Thoracic aorta endothelial cell (primary cell): ENCODE data around the gene FOXJ3. TPM values are rescaled to one million over a fixed set of nuclear protein-coding genes. Genes with fewer than 3 reads are reported as not detected.

Source experiments
- total RNA-seq: library from RNA; depleted of rRNA; stranded (reverse); fragments of >200 nt; gene quantifications from 2 replicates; pipeline ENCODE4 v1.2.3, GENCODE V29; 2012

Gene FOXJ3
- total RNA-seq: 41.2 and 57.2 TPM in 2 replicates

GRCh38 chr1:42335050-42335808 lies at the start of gene FOXJ3:
TSS of gene FOXJ3 (minus strand) at chr1:42335235. CDS start at chr1:42311093, 24,142 bp downstream.

DNA sequence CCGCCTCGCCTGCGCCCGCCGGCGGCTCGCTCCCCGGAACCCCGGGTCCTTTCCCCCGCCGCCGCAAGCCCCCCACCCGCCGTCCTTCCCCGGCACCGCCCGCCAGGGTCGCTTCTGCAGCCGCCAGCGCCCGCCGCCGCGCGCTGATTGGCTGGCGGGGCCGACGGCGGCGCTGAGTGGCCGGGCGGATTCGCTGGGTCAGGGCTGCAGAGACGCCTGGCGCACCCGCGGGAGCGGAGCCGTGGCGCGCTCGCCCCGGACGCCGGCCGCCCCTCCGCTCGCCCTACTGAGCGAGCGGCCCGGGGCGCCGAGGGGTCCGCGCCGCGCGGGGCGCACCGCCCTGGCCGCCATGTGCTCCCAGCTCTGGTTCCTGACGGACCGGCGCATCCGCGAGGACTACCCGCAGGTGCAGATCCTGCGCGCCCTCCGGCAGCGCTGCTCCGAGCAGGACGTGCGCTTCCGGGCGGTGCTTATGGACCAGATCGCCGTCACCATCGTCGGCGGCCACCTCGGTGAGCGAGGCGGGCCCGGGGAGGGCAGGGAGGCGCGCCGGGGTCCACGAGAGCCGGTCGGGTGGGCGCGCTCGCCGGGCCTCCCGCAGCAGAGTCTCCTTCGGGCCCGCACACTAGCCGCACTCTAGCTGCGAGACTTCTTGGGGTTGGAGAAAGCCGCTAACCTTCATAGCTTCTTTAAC lies 45.7 kb upstream of the FOXJ3 start, which contains the start of gene RIMKLA:
Gene RIMKLA, plus strand, starts transcription at position 207 of the 694 bp plus-strand sequence. Its CDS starts 143 bp downstream, at position 350.

GRCh38 chr1:42164551-42165420 lies 170.2 kb downstream of the FOXJ3 start, which contains the start of gene GUCA2A:
TSS of gene GUCA2A (minus strand) at chr1:42164745. CDS start at chr1:42164712, 33 bp downstream.

GRCh38 chr1:42152907-42153600 lies 182.0 kb downstream of the FOXJ3 start, which contains the start of gene GUCA2B:
TSS of gene GUCA2B (plus strand) at chr1:42153410. CDS start at chr1:42153451, 41 bp downstream.

Other genes starting within 250 kb of the FOXJ3 start
- not detected in 2 replicates for gene GUCA2B, start 181.8 kb downstream of the FOXJ3 start, total RNA-seq
- gene GUCA2A, start 170.5 kb downstream of the FOXJ3 start, total RNA-seq: not detected in 2 replicates
- gene RIMKLA, start 45.6 kb upstream of the FOXJ3 start, total RNA-seq: under 0.01 and 0.14 TPM in 2 replicates
- gene ZMYND12, start 120.8 kb upstream of the FOXJ3 start, total RNA-seq: 0.53 and 0.79 TPM in 2 replicates
- gene PPCS, start 121.3 kb upstream of the FOXJ3 start, total RNA-seq: 35.5 and 39.2 TPM in 2 replicates
- 0.53 and 0.72 TPM in 2 replicates for gene CCDC30, start 128.1 kb upstream of the FOXJ3 start, total RNA-seq